ENCODE measurements around the gene STARD10. TPM values are rescaled to one million over a fixed set of nuclear protein-coding genes. Genes with fewer than 3 reads are reported as not detected.

The STARD10 gene
- total and polyA plus RNA-seq, 9 of the 15 experiments (the other 6 are each of a cell fraction or from before 2014, with no cell fraction given), result 0.15 to 52.9 (median 32.3) TPM

- TF ChIP-seq, protein P1, sequence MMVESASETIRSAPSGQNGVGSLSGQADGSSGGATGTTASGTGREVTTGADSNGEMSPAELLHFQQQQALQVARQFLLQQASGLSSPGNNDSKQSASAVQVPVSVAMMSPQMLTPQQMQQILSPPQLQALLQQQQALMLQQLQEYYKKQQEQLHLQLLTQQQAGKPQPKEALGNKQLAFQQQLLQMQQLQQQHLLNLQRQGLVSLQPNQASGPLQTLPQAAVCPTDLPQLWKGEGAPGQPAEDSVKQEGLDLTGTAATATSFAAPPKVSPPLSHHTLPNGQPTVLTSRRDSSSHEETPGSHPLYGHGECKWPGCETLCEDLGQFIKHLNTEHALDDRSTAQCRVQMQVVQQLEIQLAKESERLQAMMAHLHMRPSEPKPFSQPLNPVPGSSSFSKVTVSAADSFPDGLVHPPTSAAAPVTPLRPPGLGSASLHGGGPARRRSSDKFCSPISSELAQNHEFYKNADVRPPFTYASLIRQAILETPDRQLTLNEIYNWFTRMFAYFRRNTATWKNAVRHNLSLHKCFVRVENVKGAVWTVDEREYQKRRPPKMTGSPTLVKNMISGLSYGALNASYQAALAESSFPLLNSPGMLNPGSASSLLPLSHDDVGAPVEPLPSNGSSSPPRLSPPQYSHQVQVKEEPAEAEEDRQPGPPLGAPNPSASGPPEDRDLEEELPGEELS (CRISPR knock-in tag; IDR thresholded peaks at IDR 0.05; ENCODE audit: borderline replicate concordance), result no peak
- TF ChIP-seq TFAM (CRISPR knock-in tag; conservative IDR thresholded peaks at IDR 0.05) (no peak), XRCC4 (IDR thresholded peaks at IDR 0.05; ENCODE audit: extremely low read depth, insufficient read depth, insufficient read length) (no peak), FOS (IDR thresholded peaks at IDR 0.05; ENCODE audit: extremely low read depth, insufficient read length) (no peak), HNRNPH1 (optimal IDR thresholded peaks at IDR 0.05; ENCODE audit: low read depth, low read length) (peak; percentile 41), PRMT5 (CRISPR knock-in tag; IDR thresholded peaks at IDR 0.05) (no peak), HMGN3 (IDR thresholded peaks at IDR 0.05; ENCODE audit: borderline replicate concordance, extremely low read depth, insufficient read length, low read depth, low read length) (no peak), ZNF311 (CRISPR knock-in tag; IDR thresholded peaks at IDR 0.05) (no peak), RNF2 (IDR thresholded peaks at IDR 0.05) (no peak), GTF2B (IDR thresholded peaks at IDR 0.05; ENCODE audit: extremely low read depth, insufficient read length) (peak; percentile 57), STAG1 (CRISPR knock-in tag; IDR thresholded peaks at IDR 0.05; ENCODE audit: borderline replicate concordance) (no peak), ZNF232 (CRISPR knock-in tag; IDR thresholded peaks at IDR 0.05) (no peak), E2F8 (IDR thresholded peaks at IDR 0.05; ENCODE audit: low read depth, partially characterized antibody) (no peak)
- TF ChIP-seq, protein P2, sequence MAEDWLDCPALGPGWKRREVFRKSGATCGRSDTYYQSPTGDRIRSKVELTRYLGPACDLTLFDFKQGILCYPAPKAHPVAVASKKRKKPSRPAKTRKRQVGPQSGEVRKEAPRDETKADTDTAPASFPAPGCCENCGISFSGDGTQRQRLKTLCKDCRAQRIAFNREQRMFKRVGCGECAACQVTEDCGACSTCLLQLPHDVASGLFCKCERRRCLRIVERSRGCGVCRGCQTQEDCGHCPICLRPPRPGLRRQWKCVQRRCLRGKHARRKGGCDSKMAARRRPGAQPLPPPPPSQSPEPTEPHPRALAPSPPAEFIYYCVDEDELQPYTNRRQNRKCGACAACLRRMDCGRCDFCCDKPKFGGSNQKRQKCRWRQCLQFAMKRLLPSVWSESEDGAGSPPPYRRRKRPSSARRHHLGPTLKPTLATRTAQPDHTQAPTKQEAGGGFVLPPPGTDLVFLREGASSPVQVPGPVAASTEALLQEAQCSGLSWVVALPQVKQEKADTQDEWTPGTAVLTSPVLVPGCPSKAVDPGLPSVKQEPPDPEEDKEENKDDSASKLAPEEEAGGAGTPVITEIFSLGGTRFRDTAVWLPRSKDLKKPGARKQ (CRISPR knock-in tag; IDR thresholded peaks at IDR 0.05), result no peak
Measured at GRCh38 chr11:72821920-72822799, 28.3 kb upstream of the STARD10 start (continued).

All from K562 (cell line).